IMR-90 (cell line): Measurements from ENCODE around the gene PAXIP1. TPM values are rescaled to one million over a fixed set of nuclear protein-coding genes. Genes with fewer than 3 reads are reported as not detected.

Source experiments
- ATAC-seq: fragments of 200-7000 bp; cut with Tn5 transposase; 2 replicates; pipeline ENCODE4 v1.9.1; 2020; ENCODE audit warnings: low read depth, mild to moderate bottlenecking, moderate library complexity
- BruUV-seq: library from RNA; stranded (reverse); fragments of 400-500 nt; replicated peaks from 2 replicates; lab custom pipeline; 2021; lab: Mats Ljungman, UMichigan
- CTCF ChIA-PET: fragments of 300-600 bp; formaldehyde crosslinking; extraction: SDS; loops from one replicate; lab custom pipeline; 2021; ENCODE audit warnings: antibody characterized with exemption; lab: Yijun Ruan, JAX
- POLR2A ChIA-PET: fragments of 300-600 bp; sonication (Branson Sonifier 250); formaldehyde crosslinking; loops from one replicate; lab custom pipeline; 2022; ENCODE audit warnings: antibody characterized with exemption; ENCODE audit not compliant: unreplicated experiment; lab: Charles Lee
- DNase-seq: peaks from one replicate; pipeline ENCODE4 v3.0.0; 2013
- H2AFZ ChIP-seq: replicated peaks from 2 replicates; pipeline ENCODE3; 2013; ENCODE audit warnings: low read length, mild to moderate bottlenecking; ENCODE audit not compliant: poor library complexity
- H2AK5ac ChIP-seq: 2 replicates; pipeline ENCODE4 v1.6.1; 2013; ENCODE audit warnings: low read depth, low read length, inconsistent platforms
- H2AK9ac ChIP-seq: replicated peaks from 2 replicates; pipeline ENCODE3; 2013; ENCODE audit warnings: mild to moderate bottlenecking, low read depth, low read length, moderate library complexity; ENCODE audit not compliant: poor library complexity
- H2BK120ac ChIP-seq: 2 replicates; pipeline ENCODE4 v1.6.1; 2013; ENCODE audit warnings: low read depth, low read length, inconsistent platforms
- H2BK15ac ChIP-seq: 3 replicates; pipeline ENCODE4 v1.6.1; 2013; ENCODE audit warnings: low read depth, low read length, inconsistent platforms
- H2BK20ac ChIP-seq: 2 replicates; pipeline ENCODE4 v1.6.1; 2013; ENCODE audit warnings: low read depth, mild to moderate bottlenecking, inconsistent platforms, low read length, moderate library complexity
- H2BK5ac ChIP-seq: 2 replicates; pipeline ENCODE4 v1.6.1; 2013; ENCODE audit warnings: mild to moderate bottlenecking, low read depth, low read length, inconsistent platforms; ENCODE audit not compliant: poor library complexity, severe bottlenecking
- H3K14ac ChIP-seq: replicated peaks from 2 replicates; pipeline ENCODE4 v1.6.1; 2013; ENCODE audit warnings: low read depth, low read length, inconsistent platforms
- H3K18ac ChIP-seq: 2 replicates; pipeline ENCODE4 v1.6.1; 2013; ENCODE audit warnings: low read depth, low read length, control low read depth
- H3K23ac ChIP-seq: 2 replicates; pipeline ENCODE4 v1.6.1; 2013; ENCODE audit warnings: low read depth, low read length, inconsistent platforms
- H3K27ac ChIP-seq: 2 replicates; pipeline ENCODE4 v1.5.1; 2013; ENCODE audit warnings: mild to moderate bottlenecking, control low read depth, low read length; ENCODE audit not compliant: insufficient read depth
- H3K27me3 ChIP-seq: 2 replicates; pipeline ENCODE4 v1.6.1; 2013; ENCODE audit warnings: low read length; ENCODE audit not compliant: control insufficient read depth, insufficient read depth
- H3K36me3 ChIP-seq: 2 replicates; pipeline ENCODE4 v1.6.1; 2013; ENCODE audit warnings: low read length, mixed read lengths; ENCODE audit not compliant: control insufficient read depth, insufficient read depth
- H3K4ac ChIP-seq: 2 replicates; pipeline ENCODE4 v1.6.1; 2013; ENCODE audit warnings: low read depth, low read length, inconsistent platforms
- H3K4me1 ChIP-seq: 2 replicates; pipeline ENCODE4 v1.6.1; 2013; ENCODE audit warnings: low read length, mixed read lengths; ENCODE audit not compliant: control insufficient read depth, insufficient read depth
- H3K4me2 ChIP-seq: 2 replicates; pipeline ENCODE4 v1.6.1; 2013; ENCODE audit warnings: low read depth, mild to moderate bottlenecking, control low read depth, low read length, moderate library complexity
- H3K4me3 ChIP-seq: 2 replicates; pipeline ENCODE4 v1.5.1; 2013; ENCODE audit warnings: low read depth, mild to moderate bottlenecking, control low read depth, low read length, moderate library complexity; ENCODE audit not compliant: insufficient read depth
- H3K56ac ChIP-seq: 2 replicates; pipeline ENCODE4 v1.6.1; 2013; ENCODE audit warnings: low read length, inconsistent platforms; ENCODE audit not compliant: insufficient read depth; ENCODE audit errors: extremely low read depth
- H3K79me1 ChIP-seq, 2 experiments: 2 replicates each; pipeline ENCODE4 v1.6.1; 2013; ENCODE audit warnings: low read length in 2 of 2, inconsistent platforms in 1 of 2, low read depth in 1 of 2
- H3K9ac ChIP-seq: 2 replicates; pipeline ENCODE4 v1.6.1; 2013; ENCODE audit warnings: low read depth, low read length, control low read depth
- H3K9me1 ChIP-seq: 2 replicates; pipeline ENCODE4 v1.6.1; 2013; ENCODE audit warnings: low read length, inconsistent platforms; ENCODE audit not compliant: insufficient read depth
- H3K9me3 ChIP-seq: 2 replicates; pipeline ENCODE4 v1.6.1; 2013; ENCODE audit warnings: low read length; ENCODE audit not compliant: control insufficient read depth, insufficient read depth
- H4K20me1 ChIP-seq: 2 replicates; pipeline ENCODE4 v1.6.1; 2013; ENCODE audit warnings: low read length, inconsistent platforms; ENCODE audit not compliant: insufficient read depth
- H4K5ac ChIP-seq: 2 replicates; pipeline ENCODE4 v1.6.1; 2013; ENCODE audit warnings: mild to moderate bottlenecking, low read depth, low read length, control low read depth
- H4K8ac ChIP-seq, 2 experiments: 2 replicates each; pipeline ENCODE4 v1.6.1; 2013; ENCODE audit warnings: low read depth in 2 of 2, low read length in 2 of 2, control low read depth in 1 of 2, inconsistent platforms in 1 of 2
- H4K91ac ChIP-seq: 2 replicates; pipeline ENCODE4 v1.6.1; 2013; ENCODE audit warnings: low read depth, low read length, inconsistent platforms; ENCODE audit not compliant: insufficient read depth
- BHLHE40 ChIP-seq: fragments of 150-350 bp; IDR thresholded peaks from 2 replicates; pipeline ENCODE4 v1.6.1; 2016; ENCODE audit warnings: mild to moderate bottlenecking, low read depth, low read length
- CHD1 ChIP-seq: IDR thresholded peaks from 2 replicates; pipeline ENCODE4 v1.6.1; 2012; ENCODE audit warnings: low read depth, low read length, improper control_type of control experiment
- FOS ChIP-seq: fragments of 150-350 bp; IDR thresholded peaks from 2 replicates; pipeline ENCODE4 v1.6.1; 2016; ENCODE audit warnings: low read depth, low read length
- MXI1 ChIP-seq: IDR thresholded peaks from 2 replicates; pipeline ENCODE4 v1.6.1; 2012; ENCODE audit warnings: low read depth, mild to moderate bottlenecking, low read length, moderate library complexity, borderline replicate concordance
- RAD21 ChIP-seq: IDR thresholded peaks from 2 replicates; pipeline ENCODE4 v1.6.1; 2012; ENCODE audit warnings: low read length, improper control_type of control experiment
- WGBS, 2 experiments: methylation state at CpG; one replicate each; pipeline versions ENCODE4 v1.1.5 to v1.1.7; 2013; ENCODE audit warnings: missing lambda C conversion rate in 2 of 2; ENCODE audit not compliant: insufficient read length in 1 of 2; ENCODE audit errors: extremely low coverage in 2 of 2; 5-methylcytosine and 5-hydroxymethylcytosine counted together
- dilution Hi-C: fragments of 300-500 bp; cut with HindIII; formaldehyde crosslinking; loops from one replicate; pipeline ENCODE4 v1.14.3; 2018; ENCODE audit warnings: low sequenced_read_pairs; ENCODE audit not compliant: unreplicated experiment
- in situ Hi-C: fragments of 300-500 bp; cut with MboI; formaldehyde crosslinking; loops from 3 replicates; pipeline ENCODE4 v1.14.3; 2019; ENCODE audit warnings: low sequenced_read_pairs, inconsistent platforms, mixed read lengths
- intact Hi-C: fragments of 100-400 bp; cut with micrococcal nuclease; formaldehyde crosslinking; loops from 2 replicates; pipeline ENCODE4 v1.10.0; 2022
- polyA plus RNA-seq, 3 experiments: library from polyadenylated mRNA; depleted of rRNA; stranded (reverse); fragments of >200 nt; gene quantifications; 2 replicates each; pipeline ENCODE4 v1.2.3, GENCODE V29; 2012; ENCODE audit warnings: low replicate concordance in 1 of 3
- total RNA-seq: library from RNA; depleted of rRNA; stranded (reverse); fragments of >200 nt; gene quantifications from 2 replicates; pipeline ENCODE4 v1.2.3, GENCODE V29; 2012

PAXIP1 gene
- total and polyA plus RNA-seq, 2 of the 4 experiments (the other 2 are of a cell fraction): 7.3 to 8.7 TPM

GRCh38 chr7:154909241-154910105 lies 93.5 kb downstream of the PAXIP1 start:
- H2AK5ac ChIP-seq: no peak overlapping the region
- no peak overlapping the region for H3K4me3 ChIP-seq
- no peaks in the 10 kb centered on the region for H3K36me3 ChIP-seq
- H3K27ac ChIP-seq: no peak overlapping the region
- H3K18ac ChIP-seq: no peak overlapping the region
- H2BK120ac ChIP-seq: no peak overlapping the region
- 72% methylated on average over 8 of the region's 26 CpGs; no CpG with 5 or more reads in 1 of the 2 experiments for WGBS, 2 experiments
- H2AK9ac ChIP-seq: no peak overlapping the region
- peaks cover 3% of the 10 kb centered on the region; the same call in 1 of the 2 replicates for H3K27me3 ChIP-seq
- dilution Hi-C loops: no loop called here
- POLR2A ChIA-PET: no interaction called here
- no peak overlapping the region for H2BK5ac ChIP-seq
- H2BK15ac ChIP-seq: no peak overlapping the region
- intact Hi-C loops: no loop called here
- H2AFZ ChIP-seq: no peak overlapping the region
- H2BK20ac ChIP-seq: no peak overlapping the region
- H3K14ac ChIP-seq: no peak overlapping the region
- no peak overlapping the region for H4K5ac ChIP-seq
- no peak overlapping the region for H3K4me2 ChIP-seq
- ATAC-seq (no peak), DNase-seq (no peak)
- H3K9me1 ChIP-seq: no peaks in the 10 kb centered on the region
- no peak overlapping the region for H4K8ac ChIP-seq
- H3K4me1 ChIP-seq: no peaks in the 10 kb centered on the region
- H4K20me1 ChIP-seq: no peaks in the 10 kb centered on the region
- H3K79me1 ChIP-seq: no peaks in the 10 kb centered on the region
- no peak overlapping the region for H3K4ac ChIP-seq
- H3K9me3 ChIP-seq: peaks cover 10% of the 10 kb centered on the region; the same call in 1 of the 2 replicates
- CTCF ChIA-PET: interaction anchor here (1.3 kb wide), 1 partner anchor 44 kb away, joined by 3 read pairs; no protein-coding TSS in a partner anchor
- no peak overlapping the region for H3K23ac ChIP-seq
- no peak for TF ChIP-seq BHLHE40
- TF ChIP-seq CHD1: no peak
- TF ChIP-seq RAD21: no peak
- no peak for TF ChIP-seq MXI1
- TF ChIP-seq FOS: no peak
- no peak overlapping the region for H4K91ac ChIP-seq
- H3K56ac ChIP-seq: no peak overlapping the region
- no TSS peak for BruUV-seq
- no peak overlapping the region for H3K9ac ChIP-seq
- in situ Hi-C loops: no loop called here
